ENCODE measurements around the gene CMTM2.

DNA sequence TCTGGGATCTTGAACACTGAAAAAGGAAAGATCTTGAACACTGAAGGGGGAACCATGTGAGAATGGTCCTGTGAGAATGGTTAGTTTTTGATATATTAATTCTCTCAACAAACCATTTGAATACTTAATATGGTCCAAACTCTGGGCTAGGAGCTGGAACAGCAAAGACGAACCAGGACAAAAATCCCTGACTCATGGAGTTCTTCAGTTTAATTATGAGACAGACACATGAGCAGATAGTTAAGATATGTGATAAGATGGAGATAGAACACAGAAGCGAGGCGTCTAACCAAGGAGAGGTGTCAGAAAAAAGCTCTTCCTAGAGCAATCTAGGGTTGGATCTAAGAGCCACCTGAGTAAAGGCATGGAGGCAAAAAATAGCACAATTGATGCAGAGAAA, 25.2 kb upstream of the CMTM2 start:
- TF ChIP-seq, protein P1, sequence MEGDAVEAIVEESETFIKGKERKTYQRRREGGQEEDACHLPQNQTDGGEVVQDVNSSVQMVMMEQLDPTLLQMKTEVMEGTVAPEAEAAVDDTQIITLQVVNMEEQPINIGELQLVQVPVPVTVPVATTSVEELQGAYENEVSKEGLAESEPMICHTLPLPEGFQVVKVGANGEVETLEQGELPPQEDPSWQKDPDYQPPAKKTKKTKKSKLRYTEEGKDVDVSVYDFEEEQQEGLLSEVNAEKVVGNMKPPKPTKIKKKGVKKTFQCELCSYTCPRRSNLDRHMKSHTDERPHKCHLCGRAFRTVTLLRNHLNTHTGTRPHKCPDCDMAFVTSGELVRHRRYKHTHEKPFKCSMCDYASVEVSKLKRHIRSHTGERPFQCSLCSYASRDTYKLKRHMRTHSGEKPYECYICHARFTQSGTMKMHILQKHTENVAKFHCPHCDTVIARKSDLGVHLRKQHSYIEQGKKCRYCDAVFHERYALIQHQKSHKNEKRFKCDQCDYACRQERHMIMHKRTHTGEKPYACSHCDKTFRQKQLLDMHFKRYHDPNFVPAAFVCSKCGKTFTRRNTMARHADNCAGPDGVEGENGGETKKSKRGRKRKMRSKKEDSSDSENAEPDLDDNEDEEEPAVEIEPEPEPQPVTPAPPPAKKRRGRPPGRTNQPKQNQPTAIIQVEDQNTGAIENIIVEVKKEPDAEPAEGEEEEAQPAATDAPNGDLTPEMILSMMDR (IDR thresholded peaks at IDR 0.05) = no peak
- no peak for TF ChIP-seq POLR2A (IDR thresholded peaks at IDR 0.05)
